ENCODE results near the gene FAS. TPM values are rescaled to one million over a fixed set of nuclear protein-coding genes. Genes with fewer than 3 reads are reported as not detected.

The FAS gene
- total RNA-seq, 3 donors from 2014 or later (not counting 1 experiment from before 2014, with no cell fraction given) = 17.3 to 29.9 (median 26.5) TPM

GRCh38 chr10:89022734-89023133 is 32.1 kb downstream of the FAS start:
- Histone ChIP-seq H3K4me3 (ENCODE audit: low read length) (no peak overlapping the region), H3K36me3 (ENCODE audit: control insufficient read depth, insufficient read depth, low read length) (no peaks in the 10 kb centered on the region), H3K4me1 (ENCODE audit: control insufficient read depth, insufficient read depth, low read length) (no peaks in the 10 kb centered on the region), H3K27me3 (ENCODE audit: control insufficient read depth, insufficient read depth, low read length) (no peaks in the 10 kb centered on the region), H3K27ac (ENCODE audit: low read length) (no peak overlapping the region), H3K9me3 (ENCODE audit: control insufficient read depth, insufficient read depth, low read length) (no peaks in the 10 kb centered on the region)
- Mint-ChIP-seq H3K9me3 (no peaks in the 10 kb centered on the region), H3K27me3 (ENCODE audit: low read depth in 2 of 2) (no peaks in the 10 kb centered on the region), H3K36me3 (peaks cover 8% of the 10 kb centered on the region), H3K4me3 (no peak overlapping the region), H3K27ac (no peak overlapping the region), H3K4me1 (no peaks in the 10 kb centered on the region)
- no peak for ATAC-seq
- intact Hi-C loops (cut with micrococcal nuclease) = no loop called here
- 100% methylated on average over 1 of the region's 2 CpGs for WGBS (ENCODE audit: insufficient coverage)
- TF ChIP-seq CTCF (IDR thresholded peaks at IDR 0.05) = no peak
- DNase-seq = no peak

GRCh38 chr10:89025453-89025852 is 34.9 kb downstream of the FAS start:
- no peaks in the 10 kb centered on the region for H3K9me3 Mint-ChIP-seq
- no peak for TF ChIP-seq CTCF (IDR thresholded peaks at IDR 0.05)
- Histone ChIP-seq H3K4me1 (ENCODE audit: control insufficient read depth, insufficient read depth, low read length) (peaks cover 4% of the 10 kb centered on the region), H3K4me3 (ENCODE audit: low read length) (no peak overlapping the region), H3K27me3 (ENCODE audit: control insufficient read depth, insufficient read depth, low read length) (no peaks in the 10 kb centered on the region), H3K9me3 (ENCODE audit: control insufficient read depth, insufficient read depth, low read length) (no peaks in the 10 kb centered on the region), H3K36me3 (ENCODE audit: control insufficient read depth, insufficient read depth, low read length) (no peaks in the 10 kb centered on the region), H3K27ac (ENCODE audit: low read length) (no peak overlapping the region)
- no peaks in the 10 kb centered on the region for H3K27me3 Mint-ChIP-seq (ENCODE audit: low read depth in 2 of 2)
- no CpG with 5 or more reads among the region's 1 CpG for WGBS (ENCODE audit: insufficient coverage)
- ATAC-seq = no peak
- intact Hi-C loops (cut with micrococcal nuclease) = no loop called here
- no peak overlapping the region for H3K4me3 Mint-ChIP-seq
- no peak for DNase-seq
- no peak overlapping the region for H3K27ac Mint-ChIP-seq
- no peaks in the 10 kb centered on the region for H3K36me3 Mint-ChIP-seq
- peaks cover 0 to 5% of the 10 kb centered on the region in 2 donors for H3K4me1 Mint-ChIP-seq

GRCh38 chr10:89029181-89029580 is 38.6 kb downstream of the FAS start:
- intact Hi-C loops (cut with micrococcal nuclease) = no loop called here
- H3K27ac Mint-ChIP-seq = peak overlapping the region in 1 of 2 donors; percentile 23
- no peaks in the 10 kb centered on the region for H3K27me3 ChIP-seq (ENCODE audit: control insufficient read depth, insufficient read depth, low read length)

More at GRCh38 chr10:89029181-89029580, 38.6 kb downstream of the FAS start:
- ATAC-seq (no peak), DNase-seq (no peak)
- no peak overlapping the region for H3K4me3 Mint-ChIP-seq
- 98% methylated on average over 2 of the region's 2 CpGs for WGBS (ENCODE audit: insufficient coverage)
- H3K9me3 ChIP-seq (ENCODE audit: control insufficient read depth, insufficient read depth, low read length) = no peaks in the 10 kb centered on the region
- peaks cover 0 to 5% of the 10 kb centered on the region in 2 donors for H3K4me1 Mint-ChIP-seq
- TF ChIP-seq CTCF (IDR thresholded peaks at IDR 0.05) = no peak
- H3K27ac ChIP-seq (ENCODE audit: low read length) = no peak overlapping the region
- H3K27me3 Mint-ChIP-seq (ENCODE audit: low read depth in 2 of 2) = no peaks in the 10 kb centered on the region
- H3K4me3 ChIP-seq (ENCODE audit: low read length) = no peak overlapping the region
- H3K36me3 Mint-ChIP-seq = no peaks in the 10 kb centered on the region
- peaks cover 4% of the 10 kb centered on the region for H3K4me1 ChIP-seq (ENCODE audit: control insufficient read depth, insufficient read depth, low read length)
- no peaks in the 10 kb centered on the region for H3K36me3 ChIP-seq (ENCODE audit: control insufficient read depth, insufficient read depth, low read length)
- H3K9me3 Mint-ChIP-seq = no peaks in the 10 kb centered on the region

All from natural killer cell (primary cell).